ENCODE results near the gene FAM9C. TPM values are rescaled to one million over a fixed set of nuclear protein-coding genes. Genes with fewer than 3 reads are reported as not detected.
"Not testable (repeated sequence)": the region's sequence is repeated elsewhere in the genome, so short reads cannot be mapped to it uniquely, and the experiment has no call there.

The FAM9C gene
- total RNA-seq, 4 donors from 2014 or later: not detected

DNA sequence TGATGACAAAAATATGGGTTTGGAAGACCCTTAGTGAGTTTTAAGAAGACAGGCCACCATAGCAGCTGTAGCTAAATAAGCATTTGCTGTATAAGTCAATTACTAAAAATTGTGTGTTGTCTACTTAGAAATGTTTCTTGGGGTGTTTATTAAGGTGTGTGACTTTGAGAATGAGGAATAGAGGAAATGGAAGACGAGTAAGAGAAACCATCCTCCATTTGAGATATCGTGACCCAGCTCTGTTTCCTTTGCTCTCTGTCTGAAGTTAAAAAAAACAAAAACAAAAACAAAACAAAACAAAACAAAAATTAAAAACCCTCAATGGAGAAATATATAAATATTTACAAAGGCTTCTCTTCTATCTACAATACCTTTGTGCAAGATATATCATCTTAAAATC, 41.7 kb upstream of the FAM9C start:
- no peak for TF ChIP-seq POLR2A (IDR thresholded peaks at IDR 0.05)
- TF ChIP-seq, protein P1, sequence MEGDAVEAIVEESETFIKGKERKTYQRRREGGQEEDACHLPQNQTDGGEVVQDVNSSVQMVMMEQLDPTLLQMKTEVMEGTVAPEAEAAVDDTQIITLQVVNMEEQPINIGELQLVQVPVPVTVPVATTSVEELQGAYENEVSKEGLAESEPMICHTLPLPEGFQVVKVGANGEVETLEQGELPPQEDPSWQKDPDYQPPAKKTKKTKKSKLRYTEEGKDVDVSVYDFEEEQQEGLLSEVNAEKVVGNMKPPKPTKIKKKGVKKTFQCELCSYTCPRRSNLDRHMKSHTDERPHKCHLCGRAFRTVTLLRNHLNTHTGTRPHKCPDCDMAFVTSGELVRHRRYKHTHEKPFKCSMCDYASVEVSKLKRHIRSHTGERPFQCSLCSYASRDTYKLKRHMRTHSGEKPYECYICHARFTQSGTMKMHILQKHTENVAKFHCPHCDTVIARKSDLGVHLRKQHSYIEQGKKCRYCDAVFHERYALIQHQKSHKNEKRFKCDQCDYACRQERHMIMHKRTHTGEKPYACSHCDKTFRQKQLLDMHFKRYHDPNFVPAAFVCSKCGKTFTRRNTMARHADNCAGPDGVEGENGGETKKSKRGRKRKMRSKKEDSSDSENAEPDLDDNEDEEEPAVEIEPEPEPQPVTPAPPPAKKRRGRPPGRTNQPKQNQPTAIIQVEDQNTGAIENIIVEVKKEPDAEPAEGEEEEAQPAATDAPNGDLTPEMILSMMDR (IDR thresholded peaks at IDR 0.05 in 4 of 5, conservative IDR thresholded peaks at IDR 0.05 in 1 of 5): no peak

DNA sequence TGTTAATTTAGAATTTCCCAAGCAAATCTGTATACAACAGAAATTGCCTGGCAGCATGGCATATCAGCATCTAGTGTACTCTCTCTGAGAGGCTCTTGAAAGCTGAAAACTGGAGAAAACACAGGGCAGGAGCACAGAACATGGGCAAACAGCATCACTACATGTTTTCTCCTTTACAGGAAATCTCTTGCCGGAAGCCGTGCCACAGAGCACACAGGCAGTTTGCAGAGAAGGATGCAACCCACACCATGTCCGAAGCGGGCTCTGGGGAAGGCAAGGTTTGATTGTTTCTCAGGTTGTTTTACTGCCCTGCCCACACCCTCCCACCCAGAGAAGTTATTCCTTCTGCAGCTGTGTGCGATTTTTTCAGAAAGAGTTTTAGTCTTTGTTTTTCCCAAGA, 41.1 kb upstream of the FAM9C start:
- TF ChIP-seq POLR2A (IDR thresholded peaks at IDR 0.05): no peak
- TF ChIP-seq, protein P1 (IDR thresholded peaks at IDR 0.05 in 4 of 5, conservative IDR thresholded peaks at IDR 0.05 in 1 of 5): no peak
- no peaks in the 10 kb centered on the region for H3K36me3 ChIP-seq
- no peak overlapping the region for H3K4me3 ChIP-seq
- H3K27ac ChIP-seq: no peak overlapping the region
- in situ Hi-C loops (cut with MboI; ENCODE audit: low sequenced_read_pairs in 4 of 4): no loop called here
- no peaks in the 10 kb centered on the region for H3K9me3 ChIP-seq
- H3K4me1 ChIP-seq: no peaks in the 10 kb centered on the region
- intact Hi-C loops (cut with DNase I; ENCODE audit: low total_unique reads): no loop called here
- DNase-seq: no peak
- H3K27me3 ChIP-seq: no peaks in the 10 kb centered on the region
- no peak for ATAC-seq

More for the DNA sequence above, 41.7 kb upstream of the FAM9C start:
- Histone ChIP-seq H3K4me1 (no peaks in the 10 kb centered on the region), H3K9me3 (no peaks in the 10 kb centered on the region), H3K27me3 (no peaks in the 10 kb centered on the region), H3K4me3 (no peak overlapping the region), H3K27ac (no peak overlapping the region), H3K36me3 (no peaks in the 10 kb centered on the region)
- in situ Hi-C loops (cut with MboI; ENCODE audit: low sequenced_read_pairs in 4 of 4) (no loop called here), intact Hi-C loops (cut with DNase I; ENCODE audit: low total_unique reads) (no loop called here)
- no peak for DNase-seq
- no peak for ATAC-seq

DNA sequence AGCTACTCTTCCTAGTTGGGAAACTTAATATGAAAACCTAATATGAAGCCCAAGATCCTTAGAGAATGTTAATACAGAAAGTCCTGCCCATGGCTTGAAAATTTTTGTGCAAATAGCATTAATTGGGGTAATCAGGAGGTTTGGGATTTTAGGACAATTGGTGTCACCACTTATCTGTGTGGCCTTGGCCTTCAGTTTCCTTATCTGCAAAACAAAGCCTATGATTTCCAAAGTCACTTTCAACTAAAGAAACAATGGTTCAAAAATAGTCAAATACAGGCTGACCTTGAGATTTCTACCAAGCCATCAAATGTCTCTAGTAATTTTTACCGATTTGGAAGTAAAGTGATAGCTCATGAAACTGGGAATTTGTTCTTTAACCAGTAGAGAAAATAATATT, 40.2 kb upstream of the FAM9C start:
- ATAC-seq (no peak), DNase-seq (no peak)
- H3K4me1 ChIP-seq: no peaks in the 10 kb centered on the region
- H3K27ac ChIP-seq: no peak overlapping the region
- TF ChIP-seq, protein P1 (IDR thresholded peaks at IDR 0.05 in 4 of 5, conservative IDR thresholded peaks at IDR 0.05 in 1 of 5): no peak
- no peak for TF ChIP-seq POLR2A (IDR thresholded peaks at IDR 0.05)
- in situ Hi-C loops (cut with MboI; ENCODE audit: low sequenced_read_pairs in 4 of 4) (no loop called here), intact Hi-C loops (cut with DNase I; ENCODE audit: low total_unique reads) (no loop called here)
- H3K36me3 ChIP-seq: no peaks in the 10 kb centered on the region
- no peaks in the 10 kb centered on the region for H3K27me3 ChIP-seq
- no peaks in the 10 kb centered on the region for H3K9me3 ChIP-seq
- no peak overlapping the region for H3K4me3 ChIP-seq

DNA sequence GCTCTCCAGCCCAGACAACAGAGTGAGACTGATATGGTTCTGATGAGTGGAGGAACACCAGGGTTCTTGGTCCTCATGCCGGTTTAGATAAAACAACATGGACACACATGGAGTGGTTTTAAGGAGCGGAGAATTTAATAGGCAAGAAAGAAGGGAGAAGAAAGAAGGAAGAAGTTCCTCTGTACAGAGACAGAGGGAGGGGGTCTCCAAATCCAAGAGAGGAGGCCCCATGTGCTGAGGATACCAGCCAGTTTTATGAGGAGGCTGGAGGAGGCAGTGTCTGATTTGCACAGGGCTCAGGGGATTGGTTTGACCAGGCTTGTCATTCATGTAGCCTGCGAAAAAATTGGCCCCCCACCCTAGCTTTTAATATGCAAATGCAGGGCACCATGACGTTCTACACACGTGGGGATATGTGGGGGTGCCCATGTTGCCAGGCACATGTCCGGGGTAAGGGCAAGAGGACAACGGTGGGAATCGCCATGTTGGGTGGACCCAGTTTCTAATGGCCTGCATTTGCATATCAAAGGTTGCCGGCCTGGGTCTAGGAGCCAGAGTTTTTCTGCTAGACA, 39.4 kb upstream of the FAM9C start:
- intact Hi-C loops (cut with DNase I; ENCODE audit: low total_unique reads); H3K27ac ChIP-seq; ATAC-seq: not testable (repeated sequence)

DNA sequence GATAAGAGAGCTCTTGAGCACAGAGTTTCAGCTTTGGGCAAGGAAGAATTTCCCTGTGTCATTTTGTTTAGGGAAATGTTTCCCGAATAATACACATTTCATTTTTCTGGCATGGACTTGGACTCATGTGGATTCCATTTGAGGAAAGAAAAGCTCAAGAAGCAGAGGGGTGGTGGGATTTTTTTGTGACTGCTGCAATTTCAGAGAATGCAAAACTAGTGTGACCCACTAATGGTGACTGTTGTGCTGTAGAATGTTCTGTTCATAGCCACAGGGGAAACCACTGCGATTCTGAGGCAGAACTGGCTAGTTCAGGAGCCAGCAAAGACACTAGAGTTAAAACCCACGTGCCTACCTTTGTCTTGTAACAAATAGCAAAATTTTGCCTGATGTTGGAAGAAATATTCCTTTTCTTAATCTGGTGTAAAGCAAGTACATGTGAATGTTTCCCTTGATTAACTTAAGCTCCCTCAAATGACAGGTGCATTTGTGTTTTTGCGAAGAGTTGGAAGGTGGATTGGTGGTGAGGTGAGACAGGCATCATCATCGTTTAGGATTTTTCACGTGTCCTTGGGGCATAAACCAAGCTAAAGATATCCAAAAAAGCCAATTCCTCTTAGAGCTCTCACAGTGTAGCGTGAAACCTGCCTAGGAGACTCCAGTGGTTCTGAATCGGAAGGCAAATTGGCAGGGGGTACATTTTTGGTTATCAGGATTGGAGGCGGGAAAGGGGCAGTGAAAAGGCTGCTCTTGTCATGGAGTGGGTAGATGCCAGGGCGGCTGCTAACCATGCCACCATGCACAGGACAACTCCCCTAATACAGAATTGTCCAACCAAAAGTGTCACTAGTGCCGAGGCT, 38.0 kb upstream of the FAM9C start:
- ATAC-seq: no peak

More for the DNA sequence above, 39.4 kb upstream of the FAM9C start:
- in situ Hi-C loops (cut with MboI; ENCODE audit: low sequenced_read_pairs in 4 of 4); H3K27me3 ChIP-seq; H3K36me3 ChIP-seq; H3K4me3 ChIP-seq; H3K9me3 ChIP-seq; DNase-seq; H3K4me1 ChIP-seq: not testable (repeated sequence)

More for the DNA sequence above, 38.0 kb upstream of the FAM9C start:
- in situ Hi-C loops (cut with MboI; ENCODE audit: low sequenced_read_pairs in 4 of 4): no loop called here
- no peaks in the 10 kb centered on the region for H3K9me3 ChIP-seq
- no peaks in the 10 kb centered on the region for H3K36me3 ChIP-seq
- no peaks in the 10 kb centered on the region for H3K27me3 ChIP-seq
- TF ChIP-seq POLR2A (IDR thresholded peaks at IDR 0.05): no peak
- TF ChIP-seq, protein P1 (IDR thresholded peaks at IDR 0.05 in 4 of 5, conservative IDR thresholded peaks at IDR 0.05 in 1 of 5): no peak
- DNase-seq: no peak
- no peak overlapping the region for H3K27ac ChIP-seq
- no peaks in the 10 kb centered on the region for H3K4me1 ChIP-seq
- H3K4me3 ChIP-seq: no peak overlapping the region
- intact Hi-C loops (cut with DNase I; ENCODE audit: low total_unique reads): no loop called here
